ENCODE data around the gene UBXN10. TPM values are rescaled to one million over a fixed set of nuclear protein-coding genes. Genes with fewer than 3 reads are reported as not detected.

The UBXN10 gene
- polyA plus RNA-seq, 3 donors: 0.16 to 0.82 (median 0.30) TPM

GRCh38 chr1:20190256-20191160 lies 4.6 kb downstream of the UBXN10 start:
- DNase-seq: no peak
- Histone ChIP-seq H3K4me1 (ENCODE audit: control insufficient read depth in 1 of 2, insufficient read depth in 2 of 2, low read length in 2 of 2) (peaks cover 9 to 12% of the 10 kb centered on the region in 2 donors), H3K9ac (ENCODE audit: insufficient read depth, low read length, poor library complexity, severe bottlenecking) (no peak overlapping the region), H3K36me3 (replicated peaks in 1 of 2; ENCODE audit: control insufficient read depth in 1 of 2, insufficient read depth in 2 of 2, low read length in 2 of 2) (no peaks in the 10 kb centered on the region), H3K9me3 (replicated peaks in 1 of 2; ENCODE audit: control insufficient read depth in 1 of 2, insufficient read depth in 1 of 2, low read length in 2 of 2) (no peaks in the 10 kb centered on the region), H3K27me3 (ENCODE audit: control insufficient read depth in 2 of 2, insufficient read depth in 2 of 2, low read length in 2 of 2) (peaks cover 34 to 40% of the 10 kb centered on the region in 2 donors), H3K79me2 (ENCODE audit: insufficient read depth, low read length) (no peaks in the 10 kb centered on the region), H2AFZ (ENCODE audit: insufficient read depth, low read depth, low read length, poor library complexity, severe bottlenecking) (no peak overlapping the region), H4K20me1 (ENCODE audit: insufficient read depth, low read length) (no peaks in the 10 kb centered on the region), H3K27ac (ENCODE audit: low read depth in 1 of 2, low read length in 2 of 2) (no peak overlapping the region), H3K4me2 (replicated peaks; ENCODE audit: extremely low read depth, low read length, poor library complexity, severe bottlenecking) (no peak overlapping the region), H3K4me3 (replicated peaks in 1 of 3; ENCODE audit: low read depth in 2 of 3, low read length in 3 of 3) (no peak overlapping the region)
- no peak overlapping the region for H3K4me3 Mint-ChIP-seq
- TF ChIP-seq CTCF (IDR thresholded peaks at IDR 0.05): no peak
- H3K9me3 Mint-ChIP-seq: peaks cover 0 to 1% (median 0%) of the 10 kb centered on the region in 7 donors
- H3K36me3 Mint-ChIP-seq: no peaks in the 10 kb centered on the region
- 94% methylated on average over 16 of the region's 19 CpGs for WGBS (ENCODE audit: insufficient coverage)
- intact Hi-C loops (cut with micrococcal nuclease): loop anchor here (5.0 kb wide), 2 partner anchors 88 to 268 kb away; partner anchors contain the start of gene PLA2G2E (in 1 of the 2)
- no peak overlapping the region for H3K27ac Mint-ChIP-seq
- H3K4me1 Mint-ChIP-seq: peaks cover 18% of the 10 kb centered on the region
- peaks cover 36 to 61% (median 53%) of the 10 kb centered on the region in 3 donors for H3K27me3 Mint-ChIP-seq (ENCODE audit: low read depth in 3 of 3)

GRCh38 chr1:20191266-20191825 lies 5.5 kb downstream of the UBXN10 start:
- Mint-ChIP-seq H3K36me3 (no peaks in the 10 kb centered on the region), H3K4me1 (peaks cover 15% of the 10 kb centered on the region), H3K4me3 (no peak overlapping the region), H3K27me3 (ENCODE audit: low read depth in 3 of 3) (peaks cover 33 to 55% (median 46%) of the 10 kb centered on the region in 3 donors), H3K9me3 (no peaks in the 10 kb centered on the region), H3K27ac (no peak overlapping the region)
- Histone ChIP-seq H3K9me3 (replicated peaks in 1 of 2; ENCODE audit: control insufficient read depth in 1 of 2, insufficient read depth in 1 of 2, low read length in 2 of 2) (no peaks in the 10 kb centered on the region), H3K4me3 (replicated peaks in 1 of 3; ENCODE audit: low read depth in 2 of 3, low read length in 3 of 3) (no peak overlapping the region), H4K20me1 (ENCODE audit: insufficient read depth, low read length) (no peaks in the 10 kb centered on the region), H3K79me2 (ENCODE audit: insufficient read depth, low read length) (no peaks in the 10 kb centered on the region), H2AFZ (ENCODE audit: insufficient read depth, low read depth, low read length, poor library complexity, severe bottlenecking) (no peak overlapping the region), H3K4me1 (ENCODE audit: control insufficient read depth in 1 of 2, insufficient read depth in 2 of 2, low read length in 2 of 2) (peaks cover 3% of the 10 kb centered on the region in 2 donors), H3K9ac (ENCODE audit: insufficient read depth, low read length, poor library complexity, severe bottlenecking) (no peak overlapping the region), H3K27ac (ENCODE audit: low read depth in 1 of 2, low read length in 2 of 2) (no peak overlapping the region), H3K36me3 (replicated peaks in 1 of 2; ENCODE audit: control insufficient read depth in 1 of 2, insufficient read depth in 2 of 2, low read length in 2 of 2) (no peaks in the 10 kb centered on the region), H3K4me2 (replicated peaks; ENCODE audit: extremely low read depth, low read length, poor library complexity, severe bottlenecking) (no peak overlapping the region), H3K27me3 (ENCODE audit: control insufficient read depth in 2 of 2, insufficient read depth in 2 of 2, low read length in 2 of 2) (peaks cover 28 to 32% of the 10 kb centered on the region in 2 donors)
- TF ChIP-seq CTCF (IDR thresholded peaks at IDR 0.05): no peak
- intact Hi-C loops (cut with micrococcal nuclease): loop anchor here (5.0 kb wide), 2 partner anchors 89 to 269 kb away; partner anchors contain the start of gene PLA2G2E (in 1 of the 2)
- DNase-seq: no peak
- WGBS (ENCODE audit: insufficient coverage): 91% methylated on average over 8 of the region's 12 CpGs

Data from CD14-positive monocyte (primary cell).